ENCODE data around the gene DNAJC11.

- TF ChIP-seq CTCF (IDR thresholded peaks at IDR 0.05; ENCODE audit: borderline replicate concordance, extremely low read depth, low read length, poor library complexity, severe bottlenecking) (no peak), EZH2 (IDR thresholded peaks at IDR 0.05; ENCODE audit: borderline replicate concordance, low read depth, low read length, severe bottlenecking) (no peak)
Observed at GRCh38 chr1:6688757-6689156, 12.9 kb downstream of the DNAJC11 start.
